ENCODE measurements around the gene KIAA1958.

The KIAA1958 gene

DNA sequence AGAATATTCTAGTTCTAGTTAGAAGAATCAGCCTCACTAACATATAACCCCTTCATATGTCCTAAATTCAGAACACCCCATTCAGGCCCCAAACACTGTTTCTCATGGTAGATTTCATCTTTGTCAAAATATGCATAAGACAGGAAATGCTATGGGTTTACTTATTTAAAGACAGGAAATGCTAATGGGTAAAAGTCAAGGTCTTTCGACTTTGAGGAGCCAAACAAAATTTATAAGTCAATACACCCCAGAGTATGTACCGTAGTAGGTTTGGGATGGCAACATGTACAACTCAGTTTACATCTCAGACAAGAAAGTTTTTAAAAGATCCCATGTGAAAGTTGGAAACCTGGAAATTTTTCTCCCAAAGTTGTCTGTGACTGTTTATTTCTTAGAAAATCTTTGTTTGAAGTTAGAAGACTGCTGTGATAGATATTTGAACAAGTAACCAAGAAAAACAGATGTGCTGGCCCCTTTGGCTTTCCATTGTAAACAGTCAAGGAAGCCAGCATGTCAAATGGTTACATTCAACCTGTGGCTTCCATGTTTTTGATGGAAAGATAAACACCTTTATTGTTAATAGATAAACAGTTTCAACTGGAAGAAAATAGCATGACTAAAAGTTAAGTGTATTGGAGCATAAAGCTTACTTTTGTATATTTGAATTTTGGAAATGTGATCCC lies 129.1 kb downstream of the KIAA1958 start:
- no peak for DNase-seq

GRCh38 chr9:112617371-112617770 lies 130.7 kb downstream of the KIAA1958 start:
- no peak for DNase-seq

DNA sequence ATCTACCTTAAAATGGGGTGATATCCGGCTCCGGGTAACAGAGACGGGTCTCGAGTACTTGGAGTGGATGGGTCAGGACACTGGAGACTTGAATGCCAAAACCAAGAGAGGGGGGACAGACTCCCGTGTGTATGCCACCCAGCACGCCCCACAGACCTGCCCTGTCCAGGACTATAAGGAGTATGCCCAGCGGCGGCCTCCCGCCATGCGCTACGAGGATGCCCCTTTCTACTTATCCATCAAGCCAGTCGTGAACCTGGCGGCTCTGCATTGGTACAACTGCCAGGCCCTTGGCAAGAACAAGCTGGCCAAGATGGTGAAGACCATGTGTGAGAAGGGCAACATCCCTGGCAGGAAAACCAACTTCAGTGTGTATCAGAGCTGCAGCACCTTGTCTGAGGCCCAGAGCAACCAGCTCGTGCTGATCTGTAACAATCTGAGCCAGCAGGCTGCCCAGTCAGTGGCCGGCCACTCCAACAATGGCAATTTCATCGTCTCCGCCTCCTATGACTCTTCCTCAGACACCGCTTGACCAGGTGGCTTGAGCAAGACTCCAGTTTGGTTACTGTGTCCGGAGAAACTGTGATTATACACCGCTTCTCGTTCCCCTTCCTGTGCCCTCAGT lies 131.9 kb downstream of the KIAA1958 start:
- DNase-seq: no peak

GRCh38 chr9:112620388-112620787 lies 133.8 kb downstream of the KIAA1958 start:
- DNase-seq: no peak

GRCh38 chr9:112621018-112621655 lies 134.5 kb downstream of the KIAA1958 start:
- DNase-seq: no peak

GRCh38 chr9:112623198-112623597 lies 136.6 kb downstream of the KIAA1958 start:
- no peak for DNase-seq

DNA sequence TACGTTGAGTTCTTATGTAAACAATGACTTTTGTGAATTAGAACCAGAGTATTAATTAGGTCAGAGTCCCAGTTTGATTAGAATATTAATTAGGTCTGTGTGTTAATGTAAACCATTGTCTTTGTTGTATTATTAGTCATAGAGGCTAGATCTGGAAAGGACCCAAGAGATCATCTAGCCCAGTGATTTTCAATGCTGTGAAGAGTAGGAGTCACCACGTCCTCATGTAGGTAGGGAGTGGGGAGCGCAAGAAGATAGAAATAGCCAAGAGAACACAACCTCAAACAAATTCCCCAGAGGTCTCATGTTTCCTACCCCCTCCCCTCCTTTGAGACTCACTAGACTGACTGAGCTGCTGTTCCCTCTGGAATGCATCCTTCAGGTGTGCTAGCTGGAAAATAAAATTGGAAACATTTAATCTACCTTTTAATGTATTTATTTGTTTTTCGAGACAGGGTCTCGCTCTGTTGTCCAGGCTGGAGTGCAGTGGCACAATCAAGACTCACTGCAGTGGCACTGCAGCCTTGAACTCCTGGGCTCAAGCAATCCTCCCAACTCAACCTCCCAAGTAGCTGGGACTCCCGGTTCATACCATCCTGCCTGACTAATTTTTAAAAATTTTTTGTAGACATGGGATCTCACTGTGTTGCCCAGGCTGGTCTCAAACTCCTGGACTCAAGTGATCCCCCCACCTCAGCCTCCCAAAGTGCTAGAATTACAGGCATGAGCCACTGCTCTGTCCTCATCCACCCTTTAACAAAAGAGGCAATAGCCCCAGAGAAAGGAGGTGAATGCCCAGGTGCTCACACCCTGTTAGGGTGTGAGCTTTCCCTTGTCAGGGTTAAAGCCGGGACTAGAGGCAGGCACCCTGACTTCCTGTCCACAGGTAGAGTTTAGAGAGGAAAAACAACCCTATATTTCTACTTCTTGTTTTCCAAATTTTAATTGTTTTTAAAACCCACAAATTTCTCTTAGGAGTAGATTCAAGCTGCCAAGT lies 138.4 kb downstream of the KIAA1958 start:
- DNase-seq: no peak

GRCh38 chr9:112629671-112630485 lies 143.3 kb downstream of the KIAA1958 start:
- no peak for DNase-seq

- no peak for DNase-seq
These were observed 144.9 kb downstream of the KIAA1958 start for GRCh38 chr9:112631313-112632070.

- no peak for DNase-seq
These were observed 153.7 kb downstream of the KIAA1958 start for GRCh38 chr9:112640311-112640710.

- no peak for DNase-seq
These were observed 155.5 kb downstream of the KIAA1958 start for GRCh38 chr9:112642126-112642525.

GRCh38 chr9:112647596-112647995 lies 161.0 kb downstream of the KIAA1958 start:
- DNase-seq: no peak

DNA sequence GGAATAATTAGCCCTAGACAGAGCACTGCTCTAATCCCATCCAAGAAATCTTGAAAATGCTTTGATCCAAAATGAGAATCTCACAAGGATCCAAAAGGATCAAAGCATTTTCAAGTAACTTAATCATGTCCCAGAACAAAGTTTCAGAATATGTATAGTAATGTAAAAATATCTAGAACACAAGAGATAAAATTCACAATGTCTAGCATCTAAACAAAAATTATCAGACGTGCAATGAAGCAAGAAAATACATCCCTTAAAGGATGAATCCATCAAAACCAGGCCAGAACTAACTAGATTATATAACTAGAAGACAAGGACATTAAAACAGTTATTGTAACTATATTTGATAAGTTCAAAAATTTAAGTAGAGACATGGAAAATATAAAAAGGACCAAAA lies 162.0 kb downstream of the KIAA1958 start:
- DNase-seq: no peak

DNA sequence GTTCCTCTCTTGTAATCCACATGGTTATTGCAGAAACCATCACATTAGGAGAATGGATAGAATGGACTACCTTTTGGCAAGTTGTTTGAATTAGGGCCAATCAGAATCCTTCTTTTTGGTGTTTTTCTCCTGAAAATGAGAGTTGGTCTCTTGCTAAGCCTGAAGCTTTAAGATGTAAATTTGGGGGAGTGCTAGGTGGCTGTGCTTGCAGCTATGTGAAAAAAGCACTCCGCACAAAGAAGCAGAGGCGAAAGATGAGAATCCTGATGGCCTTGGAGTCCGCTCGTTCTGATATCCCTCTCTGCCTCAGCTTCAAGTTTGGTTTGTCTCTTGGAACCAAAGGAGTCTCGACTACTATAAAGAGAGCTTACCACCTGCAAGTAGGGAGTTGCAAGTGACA lies 167.7 kb downstream of the KIAA1958 start:
- DNase-seq: no peak

DNA sequence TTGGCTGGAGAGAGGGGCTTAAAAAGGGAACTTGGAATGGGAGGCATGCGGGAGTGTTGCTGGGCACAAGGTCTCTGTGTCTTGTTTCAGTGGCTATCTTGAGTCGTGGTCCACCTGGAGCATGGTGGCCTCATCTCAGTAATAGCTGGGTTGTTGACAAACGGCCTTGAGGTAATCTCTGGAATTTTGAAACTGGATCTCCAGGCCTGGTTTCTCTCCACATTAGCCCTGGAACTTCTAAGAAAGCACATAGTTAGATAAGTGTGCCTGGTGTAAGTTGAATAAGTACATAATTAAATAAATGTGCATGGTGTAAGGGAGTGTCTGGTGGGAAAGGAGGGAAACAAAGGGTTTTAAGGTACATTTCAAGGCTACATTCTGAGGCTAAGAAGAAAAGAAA lies 169.0 kb downstream of the KIAA1958 start:
- no peak for DNase-seq

DNA sequence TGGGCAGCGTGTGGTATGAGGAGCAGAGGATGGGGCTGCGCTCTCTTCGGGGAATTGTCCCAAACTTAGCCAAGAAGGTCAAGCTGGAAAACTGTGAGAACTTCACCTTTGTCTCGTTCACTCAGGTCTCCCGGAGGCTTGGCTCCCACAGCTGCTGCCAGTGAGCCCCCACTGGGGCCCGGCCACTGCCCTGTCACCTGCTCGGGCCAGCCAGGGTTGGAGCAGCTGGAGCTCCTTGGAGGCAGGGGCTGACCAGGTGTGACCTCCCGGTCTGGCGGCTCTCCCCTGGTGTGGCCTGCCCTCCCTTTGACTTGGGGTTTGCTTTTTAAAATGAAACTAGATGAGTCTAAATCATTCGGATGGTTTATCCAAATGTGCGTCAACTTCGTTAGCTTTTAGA lies 173.3 kb downstream of the KIAA1958 start:
- no peak for DNase-seq

DNA sequence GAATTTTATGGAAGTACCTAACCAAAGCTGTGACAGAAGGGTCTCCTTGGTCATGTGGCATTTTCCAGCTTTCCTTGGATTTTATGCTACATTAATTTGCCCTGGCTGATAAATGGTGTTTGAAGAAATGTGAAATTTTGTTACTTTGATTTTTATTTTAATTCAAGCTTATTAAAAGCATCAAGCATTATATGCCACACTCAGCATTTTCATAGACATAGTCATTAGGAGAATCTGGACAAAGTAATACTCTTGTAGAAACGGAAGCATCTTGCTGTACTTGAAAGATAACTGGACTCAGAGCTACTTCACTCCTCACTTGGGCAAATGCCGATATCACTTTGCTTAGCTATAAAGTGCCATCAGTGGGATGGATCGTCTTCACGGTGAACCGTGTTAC lies 177.1 kb downstream of the KIAA1958 start:
- no peak for DNase-seq

- DNase-seq: no peak
These were observed 177.9 kb downstream of the KIAA1958 start for GRCh38 chr9:112664531-112664930.

- DNase-seq: no peak
These were observed 178.7 kb downstream of the KIAA1958 start for GRCh38 chr9:112665347-112665746.

GRCh38 chr9:112669326-112669725 lies 182.7 kb downstream of the KIAA1958 start:
- no peak for DNase-seq

DNA sequence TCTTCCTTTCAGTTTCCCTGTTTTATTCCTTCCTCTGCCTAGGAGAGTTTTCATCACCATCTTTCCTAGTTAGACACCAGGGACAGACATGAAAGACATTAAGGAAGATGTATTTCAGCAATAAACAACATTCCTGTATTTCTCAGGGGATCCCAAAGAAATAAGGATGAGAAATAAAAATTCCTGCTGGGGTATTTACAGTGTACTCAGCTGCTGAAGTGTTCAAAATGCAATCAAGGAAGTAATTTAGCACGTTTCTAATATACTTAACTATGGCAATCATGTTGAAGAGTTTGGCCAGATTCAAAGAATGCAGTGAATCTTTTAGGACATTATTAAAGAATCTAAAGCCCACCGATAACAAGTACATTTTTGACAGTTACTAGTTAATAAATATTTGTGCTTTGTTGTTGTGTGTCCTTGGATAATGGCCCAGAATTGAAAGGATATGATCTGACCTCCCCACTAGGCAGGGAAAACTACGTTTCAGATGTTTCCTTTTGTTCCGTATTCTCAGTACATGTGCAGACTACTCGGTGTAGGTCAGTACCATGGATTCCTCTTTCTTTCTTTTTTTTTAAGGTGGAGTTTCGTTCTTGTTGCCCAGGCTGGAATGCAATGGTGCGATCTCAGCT lies 184.5 kb downstream of the KIAA1958 start:
- no peak for DNase-seq

Data from GDM1 (cell line).